Gastrocnemius medialis (tissue), 4 donors: ENCODE data around the gene KRTAP22-2. TPM values are rescaled to one million over a fixed set of nuclear protein-coding genes. Genes with fewer than 3 reads are reported as not detected.

ENCODE experiments used
- ATAC-seq, 2 donors: fragments of 150-250 bp; one replicate each; pipeline ENCODE4 v1.9.1; 2016
- DNase-seq, 2 donors: peaks; one replicate each; pipeline ENCODE4 v3.0.0-alpha.2; 2019
- H3K27ac ChIP-seq, 4 donors: fragments of 200-600 bp; sonication (generic); 1 replicate in 1 of 4; 2 replicates in 3 of 4; pipeline ENCODE4 v1.5.1; 2016 to 2018; ENCODE audit warnings: mild to moderate bottlenecking in 2 of 4, moderate library complexity in 1 of 4
- H3K27me3 ChIP-seq, 3 donors: fragments of 200-600 bp; sonication (generic) in 2 of 3; 1 replicate in 1 of 3; 2 replicates in 2 of 3; pipeline versions ENCODE4 v1.5.1 to v1.6.0; 2016 to 2019; ENCODE audit warnings: mild to moderate bottlenecking in 1 of 3, moderate library complexity in 1 of 3
- H3K36me3 ChIP-seq, 2 donors: fragments of 200-600 bp; sonication (generic) in 1 of 2; one replicate each; pipeline ENCODE4 v1.5.1; 2017 to 2018
- H3K4me1 ChIP-seq, 2 donors: fragments of 200-600 bp; sonication (generic) in 1 of 2; one replicate each; pipeline ENCODE4 v1.5.1; 2016 to 2017; ENCODE audit warnings: mild to moderate bottlenecking in 2 of 2
- H3K4me3 ChIP-seq, 4 donors: fragments of 200-600 bp; sonication (generic) in 3 of 4; 1 replicate in 1 of 4; 2 replicates in 3 of 4; pipeline ENCODE4 v1.5.1; 2016 to 2019; ENCODE audit warnings: mild to moderate bottlenecking in 2 of 4
- H3K9me3 ChIP-seq, 3 donors: fragments of 200-600 bp; sonication (generic) in 2 of 3; 1 replicate in 1 of 3; 2 replicates in 2 of 3; pipeline ENCODE4 v1.5.1; 2016 to 2019
- POLR2A ChIP-seq, 2 donors: fragments of 450-650 bp; IDR thresholded peaks; one replicate each; pipeline ENCODE4 v1.6.1; 2017; ENCODE audit warnings: antibody characterized with exemption in 2 of 2, mild to moderate bottlenecking in 2 of 2, moderate library complexity in 2 of 2
- in situ Hi-C, 4 donors: fragments of 200-750 bp; cut with MboI; loops; one replicate each; pipeline versions ENCODE4 v1.15.0 to v1.8.0; 2017; ENCODE audit warnings: low sequenced_read_pairs in 4 of 4
- intact Hi-C: fragments of 100-400 bp; cut with DNase I; formaldehyde crosslinking; loops from one replicate; pipeline ENCODE4 v1.15.1; 2023; ENCODE audit warnings: low total_unique reads
- total RNA-seq, 4 donors: library from RNA; depleted of rRNA; stranded (reverse); fragments of >200 nt; gene quantifications; one replicate each; pipeline versions ENCODE4 v1.1.0 to v1.2.3, GENCODE V29; 2016
- TF ChIP-seq, protein P1 (sequence below), 5 experiments: fragments of 450-650 bp in 3 of 5; fragments of 200-600 bp in 2 of 5; sonication (generic) in 2 of 5; IDR thresholded peaks in 4 of 5; conservative IDR thresholded peaks in 1 of 5; 1 replicate in 4 of 5; 2 replicates in 1 of 5; pipeline ENCODE4 v1.5.1; 2016 to 2019; ENCODE audit warnings: antibody characterized with exemption in 5 of 5, mild to moderate bottlenecking in 3 of 5, moderate library complexity in 3 of 5

The KRTAP22-2 gene
- total RNA-seq, 4 donors from 2014 or later = not detected

- in situ Hi-C loops = no loop called here
- Histone ChIP-seq H3K27me3 (no peaks in the 10 kb centered on the region), H3K9me3 (no peaks in the 10 kb centered on the region), H3K27ac (no peak overlapping the region), H3K4me3 (no peak overlapping the region), H3K4me1 (no peaks in the 10 kb centered on the region), H3K36me3 (no peaks in the 10 kb centered on the region)
- intact Hi-C loops = no loop called here
- no peak for DNase-seq
- ATAC-seq = no peak
- no peak for TF ChIP-seq POLR2A (IDR thresholded peaks at IDR 0.05)
- TF ChIP-seq, protein P1, sequence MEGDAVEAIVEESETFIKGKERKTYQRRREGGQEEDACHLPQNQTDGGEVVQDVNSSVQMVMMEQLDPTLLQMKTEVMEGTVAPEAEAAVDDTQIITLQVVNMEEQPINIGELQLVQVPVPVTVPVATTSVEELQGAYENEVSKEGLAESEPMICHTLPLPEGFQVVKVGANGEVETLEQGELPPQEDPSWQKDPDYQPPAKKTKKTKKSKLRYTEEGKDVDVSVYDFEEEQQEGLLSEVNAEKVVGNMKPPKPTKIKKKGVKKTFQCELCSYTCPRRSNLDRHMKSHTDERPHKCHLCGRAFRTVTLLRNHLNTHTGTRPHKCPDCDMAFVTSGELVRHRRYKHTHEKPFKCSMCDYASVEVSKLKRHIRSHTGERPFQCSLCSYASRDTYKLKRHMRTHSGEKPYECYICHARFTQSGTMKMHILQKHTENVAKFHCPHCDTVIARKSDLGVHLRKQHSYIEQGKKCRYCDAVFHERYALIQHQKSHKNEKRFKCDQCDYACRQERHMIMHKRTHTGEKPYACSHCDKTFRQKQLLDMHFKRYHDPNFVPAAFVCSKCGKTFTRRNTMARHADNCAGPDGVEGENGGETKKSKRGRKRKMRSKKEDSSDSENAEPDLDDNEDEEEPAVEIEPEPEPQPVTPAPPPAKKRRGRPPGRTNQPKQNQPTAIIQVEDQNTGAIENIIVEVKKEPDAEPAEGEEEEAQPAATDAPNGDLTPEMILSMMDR (IDR thresholded peaks at IDR 0.05 in 4 of 5, conservative IDR thresholded peaks at IDR 0.05 in 1 of 5) = no peak
Measured at GRCh38 chr21:30579346-30579745, 10.9 kb downstream of the KRTAP22-2 start.

DNA sequence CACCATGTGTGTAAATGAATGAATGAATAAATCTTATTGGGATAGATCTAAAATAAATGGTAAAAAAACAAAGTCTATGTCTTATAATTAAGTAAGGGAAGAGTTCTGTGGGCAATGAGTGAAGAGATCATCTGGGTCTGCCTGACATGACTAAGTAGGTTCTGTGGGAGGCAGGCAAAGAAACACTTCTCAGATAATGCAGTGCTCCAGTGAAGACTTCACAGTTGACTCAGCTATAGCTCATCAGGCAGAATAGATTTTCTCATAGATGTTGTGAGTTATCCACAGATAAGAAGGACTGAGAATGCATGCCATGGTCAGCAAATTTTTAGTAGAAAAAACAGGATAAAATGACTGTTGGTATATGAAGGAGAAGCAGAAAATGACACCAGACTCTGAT lies 12.4 kb downstream of the KRTAP22-2 start:
- H3K4me1 ChIP-seq = no peaks in the 10 kb centered on the region
- H3K27ac ChIP-seq = no peak overlapping the region
- intact Hi-C loops = no loop called here
- TF ChIP-seq POLR2A (IDR thresholded peaks at IDR 0.05) = no peak
- TF ChIP-seq, protein P1 (IDR thresholded peaks at IDR 0.05 in 4 of 5, conservative IDR thresholded peaks at IDR 0.05 in 1 of 5) = no peak
- no peaks in the 10 kb centered on the region for H3K36me3 ChIP-seq
- H3K9me3 ChIP-seq = no peaks in the 10 kb centered on the region
- in situ Hi-C loops = no loop called here
- H3K27me3 ChIP-seq = no peaks in the 10 kb centered on the region
- DNase-seq = no peak
- no peak for ATAC-seq
- no peak overlapping the region for H3K4me3 ChIP-seq

GRCh38 chr21:30567617-30568016 lies 22.6 kb downstream of the KRTAP22-2 start:
- Histone ChIP-seq H3K4me1 (no peaks in the 10 kb centered on the region), H3K4me3 (no peak overlapping the region), H3K27ac (no peak overlapping the region), H3K36me3 (no peaks in the 10 kb centered on the region), H3K9me3 (no peaks in the 10 kb centered on the region), H3K27me3 (no peaks in the 10 kb centered on the region)
- in situ Hi-C loops (no loop called here), intact Hi-C loops (no loop called here)
- ATAC-seq = no peak
- TF ChIP-seq, protein P1 (IDR thresholded peaks at IDR 0.05 in 4 of 5, conservative IDR thresholded peaks at IDR 0.05 in 1 of 5) = no peak
- TF ChIP-seq POLR2A (IDR thresholded peaks at IDR 0.05) = no peak
- no peak for DNase-seq

DNA sequence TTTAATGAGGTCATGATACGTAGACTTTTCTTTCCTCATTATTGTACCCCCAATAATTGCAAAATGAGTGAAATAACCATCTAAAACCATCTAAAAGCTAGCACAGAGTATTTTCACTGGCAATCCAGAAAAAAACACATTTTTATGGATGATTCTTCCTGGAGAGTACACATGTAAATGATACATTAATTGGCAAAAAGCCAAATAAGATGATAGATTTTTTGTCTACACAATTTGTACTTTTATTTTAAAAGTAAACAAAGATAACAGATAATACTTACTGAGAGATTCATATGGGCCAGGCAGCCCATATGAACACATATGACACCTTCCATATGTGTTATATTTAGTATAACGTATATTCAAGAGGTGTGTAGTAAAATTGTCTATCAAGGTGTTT lies 26.6 kb downstream of the KRTAP22-2 start:
- Histone ChIP-seq H3K27ac (no peak overlapping the region), H3K36me3 (no peaks in the 10 kb centered on the region), H3K9me3 (no peaks in the 10 kb centered on the region), H3K27me3 (no peaks in the 10 kb centered on the region), H3K4me3 (no peak overlapping the region), H3K4me1 (no peaks in the 10 kb centered on the region)
- ATAC-seq = no peak
- intact Hi-C loops = no loop called here
- DNase-seq = no peak
- in situ Hi-C loops = no loop called here
- no peak for TF ChIP-seq POLR2A (IDR thresholded peaks at IDR 0.05)
- TF ChIP-seq, protein P1 (IDR thresholded peaks at IDR 0.05 in 4 of 5, conservative IDR thresholded peaks at IDR 0.05 in 1 of 5) = no peak

- no peaks in the 10 kb centered on the region for H3K36me3 ChIP-seq
- in situ Hi-C loops = no loop called here
- intact Hi-C loops = no loop called here
- no peak overlapping the region for H3K4me3 ChIP-seq
- DNase-seq (no peak), ATAC-seq (no peak)
- H3K4me1 ChIP-seq = no peaks in the 10 kb centered on the region
- no peaks in the 10 kb centered on the region for H3K9me3 ChIP-seq
- H3K27ac ChIP-seq = no peak overlapping the region
- no peaks in the 10 kb centered on the region for H3K27me3 ChIP-seq
- TF ChIP-seq, protein P1 (IDR thresholded peaks at IDR 0.05 in 4 of 5, conservative IDR thresholded peaks at IDR 0.05 in 1 of 5) = no peak
- TF ChIP-seq POLR2A (IDR thresholded peaks at IDR 0.05) = no peak
Measured at GRCh38 chr21:30563072-30563471, 27.1 kb downstream of the KRTAP22-2 start.
